HTR-8/SVneo (cell line): ENCODE results near the gene GALNT15.
A peak's percentile ranks its signal among the peaks of the same experiment; 100 is the strongest.

Experiments used
- DNase-seq: peaks from one replicate; pipeline ENCODE4 v3.0.0; 2011; ENCODE audit warnings: low spot score, mixed read lengths; ENCODE audit not compliant: insufficient read length
- FAIRE-seq: peaks from 2 replicates; lab custom pipeline; 2011; peaks lifted over from hg19 to GRCh38; lab: Jason Lieb, UNC

Gene GALNT15

GRCh38 chr3:16214366-16214765 is 39.9 kb downstream of the GALNT15 start:
- DNase-seq (no peak), FAIRE-seq (no peak)

GRCh38 chr3:16216373-16216935 is 42.0 kb downstream of the GALNT15 start:
- FAIRE-seq (no peak), DNase-seq (no peak)

- DNase-seq (no peak), FAIRE-seq (no peak)
Observed at GRCh38 chr3:16219777-16220176, 45.3 kb downstream of the GALNT15 start.

GRCh38 chr3:16221990-16222389 is 47.5 kb downstream of the GALNT15 start:
- DNase-seq: no peak
- FAIRE-seq: no peak

GRCh38 chr3:16222547-16222946 is 48.1 kb downstream of the GALNT15 start:
- no peak for FAIRE-seq

GRCh38 chr3:16224325-16224724 is 49.8 kb downstream of the GALNT15 start:
- DNase-seq: no peak
- FAIRE-seq: no peak

More at GRCh38 chr3:16222547-16222946, 48.1 kb downstream of the GALNT15 start:
- no peak for DNase-seq

- no peak for FAIRE-seq
- no peak for DNase-seq
Observed at GRCh38 chr3:16227566-16227965, 53.1 kb downstream of the GALNT15 start.

- FAIRE-seq (no peak), DNase-seq (no peak)
Observed at GRCh38 chr3:16229681-16230080, 55.2 kb downstream of the GALNT15 start.

- no peak for DNase-seq
- FAIRE-seq: no peak
Observed at GRCh38 chr3:16231983-16232382, 57.5 kb downstream of the GALNT15 start.

- DNase-seq: no peak
- no peak for FAIRE-seq
Observed at GRCh38 chr3:16233806-16234205, 59.3 kb downstream of the GALNT15 start.

GRCh38 chr3:16234281-16234680 is 59.8 kb downstream of the GALNT15 start:
- DNase-seq: no peak
- FAIRE-seq: no peak

- FAIRE-seq: no peak
- no peak for DNase-seq
Observed at GRCh38 chr3:16236030-16236639, 61.7 kb downstream of the GALNT15 start.

GRCh38 chr3:16236856-16237393 is 62.4 kb downstream of the GALNT15 start:
- DNase-seq: no peak
- no peak for FAIRE-seq

GRCh38 chr3:16239086-16239770 is 64.7 kb downstream of the GALNT15 start:
- FAIRE-seq (no peak), DNase-seq (no peak)

- FAIRE-seq: no peak
- no peak for DNase-seq
Observed at GRCh38 chr3:16239780-16240179, 65.3 kb downstream of the GALNT15 start.

GRCh38 chr3:16240229-16241023 is 65.9 kb downstream of the GALNT15 start:
- FAIRE-seq (no peak), DNase-seq (peak; percentile 54)

GRCh38 chr3:16241225-16241624 is 66.7 kb downstream of the GALNT15 start:
- FAIRE-seq: no peak

GRCh38 chr3:16242177-16242576 is 67.7 kb downstream of the GALNT15 start:
- FAIRE-seq (no peak), DNase-seq (no peak)

More at GRCh38 chr3:16241225-16241624, 66.7 kb downstream of the GALNT15 start:
- no peak for DNase-seq

GRCh38 chr3:16243706-16244490 is 69.4 kb downstream of the GALNT15 start:
- no peak for FAIRE-seq
- no peak for DNase-seq

GRCh38 chr3:16245609-16246008 is 71.1 kb downstream of the GALNT15 start:
- FAIRE-seq (no peak), DNase-seq (no peak)
